ENCODE results near the gene MED1.
A peak's percentile ranks its signal among the peaks of the same experiment; 100 is the strongest.

MED1 gene

DNA sequence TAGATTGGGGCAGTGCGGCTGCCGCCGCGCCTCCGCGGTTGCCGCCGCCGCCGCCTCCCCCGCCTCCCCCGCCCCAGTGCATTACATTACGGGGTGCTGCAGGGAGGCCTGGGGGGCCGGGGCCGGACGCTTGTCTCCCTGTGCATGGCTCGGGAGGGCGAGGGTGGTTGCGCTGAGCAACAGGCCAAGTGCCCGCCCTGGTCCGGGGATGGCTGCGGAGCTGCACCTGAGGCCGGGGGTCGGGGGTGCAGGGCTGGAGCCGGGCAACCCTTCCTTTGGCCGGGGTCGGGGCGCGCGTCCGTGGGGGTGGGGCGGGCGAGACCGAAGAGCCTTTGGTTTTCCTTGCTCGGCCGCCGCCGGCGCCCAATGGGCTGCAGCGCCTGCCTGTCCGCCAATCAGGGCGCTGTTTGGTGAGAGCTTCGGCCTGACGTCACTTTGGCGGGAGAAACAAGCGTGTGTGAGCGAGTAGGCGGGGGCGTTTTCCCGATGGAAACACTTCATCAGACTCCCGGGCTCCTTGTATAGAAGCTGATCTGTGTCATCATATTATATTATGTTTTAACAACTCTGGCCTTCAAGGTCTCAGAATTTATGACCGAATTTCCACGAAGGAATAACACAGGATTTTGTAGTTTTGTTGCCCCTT is 48.7 kb downstream of the MED1 start (continued):
- TF ChIP-seq ZBTB48 (tag by site-specific recombination; IDR thresholded peaks at IDR 0.05): no peak
- no peak for TF ChIP-seq MZF1 (tag by site-specific recombination; IDR thresholded peaks at IDR 0.05; ENCODE audit: borderline replicate concordance)
- no peak for TF ChIP-seq ZNF341 (tag by site-specific recombination; IDR thresholded peaks at IDR 0.05; ENCODE audit: low read depth)
- TF ChIP-seq ZNF837 (tag by site-specific recombination; IDR thresholded peaks at IDR 0.05): no peak
- no peak for TF ChIP-seq ZNF843 (tag by site-specific recombination; IDR thresholded peaks at IDR 0.05)
- TF ChIP-seq, protein P1, sequence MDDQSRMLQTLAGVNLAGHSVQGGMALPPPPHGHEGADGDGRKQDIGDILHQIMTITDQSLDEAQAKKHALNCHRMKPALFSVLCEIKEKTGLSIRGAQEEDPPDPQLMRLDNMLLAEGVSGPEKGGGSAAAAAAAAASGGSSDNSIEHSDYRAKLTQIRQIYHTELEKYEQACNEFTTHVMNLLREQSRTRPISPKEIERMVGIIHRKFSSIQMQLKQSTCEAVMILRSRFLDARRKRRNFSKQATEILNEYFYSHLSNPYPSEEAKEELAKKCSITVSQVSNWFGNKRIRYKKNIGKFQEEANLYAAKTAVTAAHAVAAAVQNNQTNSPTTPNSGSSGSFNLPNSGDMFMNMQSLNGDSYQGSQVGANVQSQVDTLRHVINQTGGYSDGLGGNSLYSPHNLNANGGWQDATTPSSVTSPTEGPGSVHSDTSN (CRISPR knock-in tag; IDR thresholded peaks at IDR 0.05): no peak
- no peak for TF ChIP-seq ZNF266 (tag by site-specific recombination; IDR thresholded peaks at IDR 0.05; ENCODE audit: low read depth)
- TF ChIP-seq ZNF624 (tag by site-specific recombination; IDR thresholded peaks at IDR 0.05): no peak
- TF ChIP-seq ZNF561 (tag by site-specific recombination; IDR thresholded peaks at IDR 0.05; ENCODE audit: borderline replicate concordance): no peak
- no peak for TF ChIP-seq ZNF544 (tag by site-specific recombination; IDR thresholded peaks at IDR 0.05)
- no peak for TF ChIP-seq ZNF2 (tag by site-specific recombination; IDR thresholded peaks at IDR 0.05)
- no peak for TF ChIP-seq ZNF10 (tag by site-specific recombination; IDR thresholded peaks at IDR 0.05)
- no peak for TF ChIP-seq RBAK (tag by site-specific recombination; IDR thresholded peaks at IDR 0.05)
- TF ChIP-seq, protein P2, sequence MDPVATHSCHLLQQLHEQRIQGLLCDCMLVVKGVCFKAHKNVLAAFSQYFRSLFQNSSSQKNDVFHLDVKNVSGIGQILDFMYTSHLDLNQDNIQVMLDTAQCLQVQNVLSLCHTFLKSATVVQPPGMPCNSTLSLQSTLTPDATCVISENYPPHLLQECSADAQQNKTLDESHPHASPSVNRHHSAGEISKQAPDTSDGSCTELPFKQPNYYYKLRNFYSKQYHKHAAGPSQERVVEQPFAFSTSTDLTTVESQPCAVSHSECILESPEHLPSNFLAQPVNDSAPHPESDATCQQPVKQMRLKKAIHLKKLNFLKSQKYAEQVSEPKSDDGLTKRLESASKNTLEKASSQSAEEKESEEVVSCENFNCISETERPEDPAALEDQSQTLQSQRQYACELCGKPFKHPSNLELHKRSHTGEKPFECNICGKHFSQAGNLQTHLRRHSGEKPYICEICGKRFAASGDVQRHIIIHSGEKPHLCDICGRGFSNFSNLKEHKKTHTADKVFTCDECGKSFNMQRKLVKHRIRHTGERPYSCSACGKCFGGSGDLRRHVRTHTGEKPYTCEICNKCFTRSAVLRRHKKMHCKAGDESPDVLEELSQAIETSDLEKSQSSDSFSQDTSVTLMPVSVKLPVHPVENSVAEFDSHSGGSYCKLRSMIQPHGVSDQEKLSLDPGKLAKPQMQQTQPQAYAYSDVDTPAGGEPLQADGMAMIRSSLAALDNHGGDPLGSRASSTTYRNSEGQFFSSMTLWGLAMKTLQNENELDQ (tag by site-specific recombination; IDR thresholded peaks at IDR 0.05; ENCODE audit: low read depth): no peak
- 0 out of 2 replicates have a peak, but pooled peaks have one; percentile 27 for TF ChIP-seq OSR2 (tag by site-specific recombination; IDR thresholded peaks at IDR 0.05)
- no peak for TF ChIP-seq KLF16 (tag by site-specific recombination; IDR thresholded peaks at IDR 0.05)
- no peak for TF ChIP-seq ZNF132 (tag by site-specific recombination; IDR thresholded peaks at IDR 0.05; ENCODE audit: borderline replicate concordance)
- TF ChIP-seq, protein P3, sequence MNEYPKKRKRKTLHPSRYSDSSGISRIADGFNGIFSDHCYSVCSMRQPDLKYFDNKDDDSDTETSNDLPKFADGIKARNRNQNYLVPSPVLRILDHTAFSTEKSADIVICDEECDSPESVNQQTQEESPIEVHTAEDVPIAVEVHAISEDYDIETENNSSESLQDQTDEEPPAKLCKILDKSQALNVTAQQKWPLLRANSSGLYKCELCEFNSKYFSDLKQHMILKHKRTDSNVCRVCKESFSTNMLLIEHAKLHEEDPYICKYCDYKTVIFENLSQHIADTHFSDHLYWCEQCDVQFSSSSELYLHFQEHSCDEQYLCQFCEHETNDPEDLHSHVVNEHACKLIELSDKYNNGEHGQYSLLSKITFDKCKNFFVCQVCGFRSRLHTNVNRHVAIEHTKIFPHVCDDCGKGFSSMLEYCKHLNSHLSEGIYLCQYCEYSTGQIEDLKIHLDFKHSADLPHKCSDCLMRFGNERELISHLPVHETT (tag by site-specific recombination; IDR thresholded peaks at IDR 0.05): no peak
- TF ChIP-seq GLI2 (tag by site-specific recombination; IDR thresholded peaks at IDR 0.05; ENCODE audit: borderline replicate concordance, low read depth): no peak
- TF ChIP-seq ZBTB17 (tag by site-specific recombination; IDR thresholded peaks at IDR 0.05): peak; percentile 32; the same call in 1 of the 2 replicates
- no peak for TF ChIP-seq ZNF433 (tag by site-specific recombination; IDR thresholded peaks at IDR 0.05; ENCODE audit: low read depth)
- TF ChIP-seq, protein P4, sequence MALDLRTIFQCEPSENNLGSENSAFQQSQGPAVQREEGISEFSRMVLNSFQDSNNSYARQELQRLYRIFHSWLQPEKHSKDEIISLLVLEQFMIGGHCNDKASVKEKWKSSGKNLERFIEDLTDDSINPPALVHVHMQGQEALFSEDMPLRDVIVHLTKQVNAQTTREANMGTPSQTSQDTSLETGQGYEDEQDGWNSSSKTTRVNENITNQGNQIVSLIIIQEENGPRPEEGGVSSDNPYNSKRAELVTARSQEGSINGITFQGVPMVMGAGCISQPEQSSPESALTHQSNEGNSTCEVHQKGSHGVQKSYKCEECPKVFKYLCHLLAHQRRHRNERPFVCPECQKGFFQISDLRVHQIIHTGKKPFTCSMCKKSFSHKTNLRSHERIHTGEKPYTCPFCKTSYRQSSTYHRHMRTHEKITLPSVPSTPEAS (tag by site-specific recombination; IDR thresholded peaks at IDR 0.05): no peak
- no peak for TF ChIP-seq ZBTB7A (tag by site-specific recombination; IDR thresholded peaks at IDR 0.05; ENCODE audit: low read depth)
- TF ChIP-seq ZNF146 (tag by site-specific recombination; IDR thresholded peaks at IDR 0.05): no peak
- TF ChIP-seq, protein P5, sequence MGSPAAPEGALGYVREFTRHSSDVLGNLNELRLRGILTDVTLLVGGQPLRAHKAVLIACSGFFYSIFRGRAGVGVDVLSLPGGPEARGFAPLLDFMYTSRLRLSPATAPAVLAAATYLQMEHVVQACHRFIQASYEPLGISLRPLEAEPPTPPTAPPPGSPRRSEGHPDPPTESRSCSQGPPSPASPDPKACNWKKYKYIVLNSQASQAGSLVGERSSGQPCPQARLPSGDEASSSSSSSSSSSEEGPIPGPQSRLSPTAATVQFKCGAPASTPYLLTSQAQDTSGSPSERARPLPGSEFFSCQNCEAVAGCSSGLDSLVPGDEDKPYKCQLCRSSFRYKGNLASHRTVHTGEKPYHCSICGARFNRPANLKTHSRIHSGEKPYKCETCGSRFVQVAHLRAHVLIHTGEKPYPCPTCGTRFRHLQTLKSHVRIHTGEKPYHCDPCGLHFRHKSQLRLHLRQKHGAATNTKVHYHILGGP (tag by site-specific recombination; IDR thresholded peaks at IDR 0.05): no peak
- TF ChIP-seq ZBTB1 (tag by site-specific recombination; IDR thresholded peaks at IDR 0.05): no peak
- TF ChIP-seq TRIM28 (IDR thresholded peaks at IDR 0.05; ENCODE audit: borderline replicate concordance, low read length): no peak
- TF ChIP-seq ZFP3 (tag by site-specific recombination; IDR thresholded peaks at IDR 0.05; ENCODE audit: low read depth): no peak
- no peak for TF ChIP-seq ZNF155 (tag by site-specific recombination; IDR thresholded peaks at IDR 0.05)
- TF ChIP-seq ZSCAN16 (tag by site-specific recombination; IDR thresholded peaks at IDR 0.05): no peak
- TF ChIP-seq, protein P6, sequence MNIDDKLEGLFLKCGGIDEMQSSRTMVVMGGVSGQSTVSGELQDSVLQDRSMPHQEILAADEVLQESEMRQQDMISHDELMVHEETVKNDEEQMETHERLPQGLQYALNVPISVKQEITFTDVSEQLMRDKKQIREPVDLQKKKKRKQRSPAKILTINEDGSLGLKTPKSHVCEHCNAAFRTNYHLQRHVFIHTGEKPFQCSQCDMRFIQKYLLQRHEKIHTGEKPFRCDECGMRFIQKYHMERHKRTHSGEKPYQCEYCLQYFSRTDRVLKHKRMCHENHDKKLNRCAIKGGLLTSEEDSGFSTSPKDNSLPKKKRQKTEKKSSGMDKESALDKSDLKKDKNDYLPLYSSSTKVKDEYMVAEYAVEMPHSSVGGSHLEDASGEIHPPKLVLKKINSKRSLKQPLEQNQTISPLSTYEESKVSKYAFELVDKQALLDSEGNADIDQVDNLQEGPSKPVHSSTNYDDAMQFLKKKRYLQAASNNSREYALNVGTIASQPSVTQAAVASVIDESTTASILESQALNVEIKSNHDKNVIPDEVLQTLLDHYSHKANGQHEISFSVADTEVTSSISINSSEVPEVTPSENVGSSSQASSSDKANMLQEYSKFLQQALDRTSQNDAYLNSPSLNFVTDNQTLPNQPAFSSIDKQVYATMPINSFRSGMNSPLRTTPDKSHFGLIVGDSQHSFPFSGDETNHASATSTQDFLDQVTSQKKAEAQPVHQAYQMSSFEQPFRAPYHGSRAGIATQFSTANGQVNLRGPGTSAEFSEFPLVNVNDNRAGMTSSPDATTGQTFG (tag by site-specific recombination; IDR thresholded peaks at IDR 0.05; ENCODE audit: borderline replicate concordance): no peak
- no peak for TF ChIP-seq ZNF623 (tag by site-specific recombination; IDR thresholded peaks at IDR 0.05)

Measured in HEK293 (cell line).